IPS DF 19.7 (cell line): ENCODE data around the gene VPS37D.
"Not testable (repeated sequence)": the region's sequence is repeated elsewhere in the genome, so short reads cannot be mapped to it uniquely, and the experiment has no call there.

Experiments used
- DNase-seq: peaks from one replicate; pipeline ENCODE4 v3.0.0-alpha.2; 2013; ENCODE audit warnings: low read depth, low spot score

Gene VPS37D

DNA sequence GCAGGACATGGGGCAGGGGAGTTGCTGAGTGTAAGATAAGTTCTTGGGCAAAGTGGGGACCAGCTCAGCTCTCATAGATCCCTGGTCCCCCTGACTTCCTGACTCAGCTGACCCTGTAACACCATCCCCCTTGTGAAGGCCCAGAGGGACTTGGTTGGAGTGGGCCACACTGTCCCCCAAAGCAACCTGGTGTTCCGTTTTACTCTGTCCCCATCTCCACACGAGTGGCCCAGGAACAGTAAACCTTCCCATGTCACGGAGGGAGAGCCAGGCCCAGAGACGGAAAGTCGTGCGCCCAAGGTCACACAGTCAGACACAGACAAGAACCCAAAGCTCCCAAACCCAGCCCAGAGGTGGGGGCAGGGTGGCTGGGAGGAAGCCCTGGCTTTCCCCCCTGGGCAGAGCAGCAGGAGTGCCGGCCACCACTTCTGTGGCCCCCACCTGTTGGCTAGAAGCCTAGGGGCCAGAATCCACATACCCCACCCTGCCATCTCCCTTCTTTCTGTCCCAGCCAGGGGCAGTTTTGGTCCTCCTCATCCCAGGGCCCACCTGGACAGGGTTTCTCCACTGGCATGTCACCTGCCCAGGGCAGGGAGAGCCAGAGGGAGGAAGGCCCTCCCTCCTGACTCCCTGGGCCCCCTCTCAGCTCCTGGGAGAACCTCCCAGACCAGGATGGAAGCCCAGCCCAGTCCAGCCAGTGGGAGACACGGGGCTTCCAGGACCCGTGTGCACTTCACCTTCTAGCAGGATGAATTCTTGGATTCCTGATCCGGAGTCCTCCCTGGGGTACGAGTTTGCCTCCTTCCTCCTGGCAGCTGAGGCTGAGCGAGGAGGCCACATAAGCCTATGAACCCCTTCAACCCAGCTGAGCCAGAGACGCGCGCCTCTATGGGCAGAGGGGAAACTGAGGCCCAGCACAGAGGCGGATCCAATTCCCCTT, 20.6 kb upstream of the VPS37D start:
- no peak for DNase-seq

GRCh38 chr7:73647725-73648592, 19.7 kb upstream of the VPS37D start:
- DNase-seq: no peak

- DNase-seq: no peak
These were observed 18.9 kb upstream of the VPS37D start for GRCh38 chr7:73648593-73649332.

DNA sequence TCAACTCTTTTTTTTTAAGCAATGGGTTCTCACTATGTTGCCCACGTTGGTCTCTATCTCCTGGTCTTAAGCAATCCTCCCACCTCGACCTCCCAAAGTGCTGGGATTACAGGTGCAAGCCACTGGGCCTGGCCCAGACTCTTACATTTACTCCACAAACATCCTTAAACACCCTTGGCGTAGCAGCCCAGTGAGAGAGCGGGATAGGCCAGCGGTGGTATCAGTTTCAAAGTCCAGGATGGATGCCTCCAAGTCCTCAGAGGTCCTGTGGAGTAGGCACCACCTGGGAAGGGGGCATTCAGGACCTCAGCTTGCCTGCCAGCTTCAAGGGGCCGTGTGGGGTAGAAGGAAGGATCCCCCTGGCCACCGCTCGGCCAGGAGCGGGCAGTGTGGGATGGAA, 18.1 kb upstream of the VPS37D start:
- DNase-seq: no peak

- DNase-seq: no peak
These were observed 17.1 kb upstream of the VPS37D start for GRCh38 chr7:73650524-73650923.

DNA sequence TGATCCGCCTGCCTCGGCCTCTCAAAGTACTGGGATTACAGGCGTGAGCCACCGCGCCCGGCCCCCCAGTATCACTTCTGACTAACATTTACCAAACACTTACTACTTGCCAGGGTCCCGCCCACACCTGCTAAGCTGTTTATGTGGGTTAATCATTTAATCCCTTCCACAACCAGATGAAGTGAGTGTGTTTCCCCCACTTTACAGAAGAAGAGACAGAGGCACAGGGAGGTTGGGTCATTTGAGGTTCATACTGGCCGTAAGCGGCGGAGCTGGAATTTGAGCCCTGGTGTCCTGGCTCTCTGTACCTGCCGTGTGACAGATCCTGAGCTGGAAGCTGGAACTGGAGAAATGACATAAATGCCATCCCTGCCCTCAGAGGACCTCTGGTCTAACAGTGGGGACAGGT, 15.1 kb upstream of the VPS37D start:
- no peak for DNase-seq

DNA sequence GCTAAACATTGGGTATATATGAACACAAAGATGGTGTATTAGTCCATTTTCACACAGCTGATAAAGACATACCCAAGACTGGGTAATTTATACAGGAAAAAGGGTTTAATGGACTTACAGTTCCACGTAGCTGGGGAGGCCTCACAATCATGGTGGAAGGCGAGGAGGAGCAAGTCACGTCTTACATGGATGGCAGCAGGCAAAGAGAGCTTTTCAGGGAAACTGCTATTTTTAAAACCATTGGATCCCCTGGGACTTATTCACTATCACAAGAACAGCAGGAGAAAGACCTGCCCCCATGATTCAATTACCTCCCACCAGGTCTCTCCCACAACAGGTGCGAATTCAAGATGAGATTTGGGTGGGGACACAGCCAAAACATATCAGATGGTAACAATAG, 12.3 kb upstream of the VPS37D start:
- DNase-seq: not testable (repeated sequence)

DNA sequence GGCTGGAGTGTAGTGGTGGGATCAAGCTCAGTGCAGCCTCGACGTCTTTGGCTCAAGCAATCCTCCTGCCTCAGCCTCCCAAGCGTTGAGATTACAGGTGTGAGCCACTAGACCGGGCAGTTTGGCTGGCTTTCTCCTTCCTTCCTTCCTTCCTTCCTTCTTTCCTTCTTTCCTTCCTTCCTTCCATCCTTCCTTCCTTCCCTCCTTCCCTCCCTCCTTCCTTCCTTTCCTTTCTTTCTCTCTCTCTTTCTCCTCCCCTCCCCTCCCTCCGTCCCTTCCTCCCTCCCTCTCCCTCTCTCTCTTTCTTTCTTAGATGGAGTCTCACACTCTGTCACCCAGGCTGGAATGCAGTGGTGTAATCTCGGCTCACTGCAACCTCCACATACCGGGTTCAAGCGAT, 7.6 kb upstream of the VPS37D start:
- DNase-seq: no peak

DNA sequence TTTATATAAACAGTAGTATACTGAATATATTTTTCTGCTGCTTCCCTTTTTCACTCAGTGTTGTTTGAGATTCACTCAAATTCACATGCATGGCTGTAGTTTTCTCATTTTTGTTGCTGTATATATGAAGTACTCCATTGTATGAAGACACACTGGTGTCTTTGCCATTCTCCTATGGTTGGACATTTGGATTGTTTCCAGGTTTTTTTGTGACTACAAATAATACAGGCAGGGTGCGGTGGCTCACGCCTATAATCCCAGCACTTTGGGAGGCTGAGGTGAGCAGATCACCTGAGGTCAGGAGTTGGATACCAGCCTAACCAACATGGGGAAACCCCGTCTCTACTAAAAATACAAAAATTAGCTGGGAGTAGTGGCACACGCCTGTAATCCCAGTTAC, 7.0 kb upstream of the VPS37D start:
- not testable (repeated sequence) for DNase-seq

DNA sequence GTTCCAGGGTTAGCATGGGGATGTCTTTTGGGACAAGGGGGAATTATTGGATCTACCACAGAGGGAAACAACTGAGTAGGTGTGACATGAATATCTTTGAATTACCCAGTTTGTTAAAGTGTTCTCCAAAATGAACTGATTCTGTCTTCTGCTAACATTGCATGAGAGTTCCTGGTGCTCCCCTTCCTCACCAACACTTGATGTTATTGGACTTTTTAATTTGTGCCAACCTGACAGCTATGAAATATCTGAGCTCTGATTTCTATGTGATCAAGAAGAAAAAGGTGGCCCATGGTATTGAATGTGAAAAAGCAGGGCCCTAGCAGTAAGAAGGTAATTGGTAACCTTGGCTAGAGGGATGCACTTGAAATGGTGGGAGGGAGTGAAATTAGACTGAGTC, 4.6 kb upstream of the VPS37D start:
- DNase-seq: no peak

GRCh38 chr7:73668103-73668885, 663 bp downstream of the VPS37D start:
- no peak for DNase-seq

DNA sequence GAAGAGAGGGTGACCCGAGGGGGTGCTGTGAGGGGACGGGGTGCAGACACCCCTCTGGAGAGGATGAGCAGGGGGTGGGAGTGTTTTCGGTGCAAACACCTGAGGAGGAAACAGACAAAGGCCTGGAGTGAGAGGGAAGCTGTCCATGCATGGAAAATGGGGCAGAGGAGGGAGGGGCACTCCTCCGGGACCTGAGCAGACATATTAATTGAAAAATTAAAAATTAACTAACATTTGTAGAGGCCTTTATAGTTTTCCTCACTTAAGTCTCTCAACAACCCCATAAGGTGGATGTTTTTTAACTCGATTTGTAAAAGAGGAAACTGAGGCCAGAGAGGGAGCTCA, 1.2 kb downstream of the VPS37D start:
- DNase-seq: no peak

- no peak for DNase-seq
These were observed 1.7 kb downstream of the VPS37D start for GRCh38 chr7:73669288-73669701.

DNA sequence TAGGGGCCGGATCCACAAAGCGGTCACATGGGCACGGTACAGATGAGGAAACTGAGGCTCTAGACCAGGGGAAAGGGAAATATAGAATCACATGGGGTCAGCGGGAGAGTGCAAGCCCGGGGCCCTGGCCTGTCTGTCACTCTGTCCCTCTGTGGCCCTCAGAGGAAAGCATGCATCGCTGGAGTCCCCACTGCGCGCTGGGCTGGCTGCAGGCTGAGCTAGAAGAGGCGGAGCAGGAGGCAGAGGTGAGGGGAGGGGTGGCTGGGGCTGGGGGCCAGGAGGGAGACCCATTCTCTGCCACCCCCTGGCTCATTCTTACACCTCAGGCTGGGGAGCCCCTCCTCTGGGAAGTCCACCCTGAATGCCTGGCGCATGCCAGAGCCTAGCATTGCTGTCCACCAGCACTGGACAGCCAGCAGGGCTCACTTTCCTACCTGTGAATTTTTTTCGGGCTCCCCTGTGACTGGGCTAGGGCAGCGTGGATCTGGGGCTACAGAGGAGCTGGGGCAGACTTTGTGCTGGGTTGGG, 2.3 kb downstream of the VPS37D start:
- DNase-seq: no peak

DNA sequence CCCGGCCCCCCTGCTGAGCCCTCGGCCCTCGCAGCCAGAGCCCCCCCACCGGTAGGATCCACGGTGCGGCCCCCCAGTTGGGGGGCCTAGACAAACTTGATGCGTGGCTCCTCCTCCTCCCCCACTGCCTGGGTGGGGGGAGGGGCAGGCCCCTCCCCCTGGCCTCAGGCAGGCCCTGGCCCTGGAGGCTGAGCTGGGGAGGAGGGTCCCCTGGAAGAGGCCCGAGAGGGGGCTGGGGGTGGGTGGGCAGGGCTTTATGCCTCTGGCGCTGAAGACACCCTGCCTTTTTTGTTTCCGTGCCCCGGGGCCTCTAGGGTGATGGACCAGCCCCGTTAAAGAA, 3.7 kb downstream of the VPS37D start:
- no peak for DNase-seq

DNA sequence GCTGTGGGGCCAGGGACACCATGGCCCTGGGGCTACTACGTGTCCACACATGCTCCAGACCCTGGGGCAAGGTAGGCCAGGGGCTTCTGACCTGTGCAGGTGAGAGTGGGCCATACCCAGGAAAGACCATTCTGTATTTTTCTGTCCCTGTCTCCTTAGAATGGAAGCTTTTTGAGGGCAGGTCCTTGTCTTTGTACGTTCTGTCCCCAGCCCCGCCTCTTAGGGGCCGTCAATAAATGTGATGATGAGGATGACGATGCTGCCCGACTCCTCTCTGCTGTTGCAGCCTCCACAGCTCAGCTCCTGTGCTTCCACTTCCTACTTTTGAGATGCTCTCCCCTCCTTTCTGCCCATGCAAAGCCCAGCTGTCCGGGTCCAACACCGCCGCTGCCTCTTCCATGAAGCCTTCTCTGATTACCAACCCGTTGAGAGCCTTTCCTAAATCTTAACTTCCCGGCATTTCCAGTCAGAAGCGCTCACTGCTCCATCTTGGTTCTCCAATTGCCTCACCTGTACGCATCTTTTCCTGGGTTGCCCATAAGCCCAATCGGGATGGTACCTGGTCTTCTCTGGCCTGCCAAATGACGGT, 4.3 kb downstream of the VPS37D start:
- DNase-seq: no peak

GRCh38 chr7:73674468-73675124, 7.0 kb downstream of the VPS37D start:
- DNase-seq: no peak

GRCh38 chr7:73676062-73676461, 8.4 kb downstream of the VPS37D start:
- DNase-seq: not testable (repeated sequence)

GRCh38 chr7:73678862-73679261, 11.2 kb downstream of the VPS37D start:
- no peak for DNase-seq

DNA sequence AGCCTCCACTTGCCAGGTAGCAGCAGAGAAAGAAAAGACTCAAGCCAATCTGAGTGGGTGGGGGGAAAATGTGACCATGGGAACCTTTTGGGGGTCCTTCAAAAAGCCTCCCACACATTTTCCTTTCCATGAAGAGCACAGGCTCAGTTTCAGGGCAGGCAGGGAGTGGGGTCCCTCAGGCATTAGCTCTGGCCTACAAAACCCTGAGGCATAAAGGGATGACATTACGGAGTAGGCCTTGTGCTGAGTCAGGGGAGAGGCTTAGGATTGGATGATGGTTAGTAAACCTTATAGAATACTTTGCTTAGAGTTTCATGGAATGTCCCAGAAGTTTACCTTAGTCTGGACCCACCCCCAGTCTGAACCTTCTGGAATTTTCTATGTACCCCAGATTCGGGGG, 12.1 kb downstream of the VPS37D start:
- DNase-seq: no peak
